Measurements from ENCODE around the gene TMEM185B.

DNA sequence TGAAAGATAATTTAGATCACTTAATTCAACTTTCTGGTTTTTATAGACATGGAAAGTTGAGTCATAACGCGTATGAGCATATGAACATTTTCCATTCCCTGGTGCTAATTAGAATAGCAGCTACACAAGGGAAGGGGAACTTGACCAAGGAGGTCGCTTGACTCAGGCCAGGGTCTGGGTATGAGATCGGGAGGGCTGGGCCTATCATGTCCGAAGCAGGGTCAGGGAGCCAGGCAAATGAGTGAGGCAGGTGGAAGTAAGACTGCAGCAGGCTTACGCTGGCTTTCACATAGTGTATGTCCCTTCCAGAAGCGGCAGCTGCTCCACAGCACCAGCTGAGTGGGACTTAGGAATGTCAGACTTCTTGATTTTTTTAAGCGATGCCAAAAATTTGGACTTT, 44.1 kb upstream of the TMEM185B start:
- TF ChIP-seq, protein P1, sequence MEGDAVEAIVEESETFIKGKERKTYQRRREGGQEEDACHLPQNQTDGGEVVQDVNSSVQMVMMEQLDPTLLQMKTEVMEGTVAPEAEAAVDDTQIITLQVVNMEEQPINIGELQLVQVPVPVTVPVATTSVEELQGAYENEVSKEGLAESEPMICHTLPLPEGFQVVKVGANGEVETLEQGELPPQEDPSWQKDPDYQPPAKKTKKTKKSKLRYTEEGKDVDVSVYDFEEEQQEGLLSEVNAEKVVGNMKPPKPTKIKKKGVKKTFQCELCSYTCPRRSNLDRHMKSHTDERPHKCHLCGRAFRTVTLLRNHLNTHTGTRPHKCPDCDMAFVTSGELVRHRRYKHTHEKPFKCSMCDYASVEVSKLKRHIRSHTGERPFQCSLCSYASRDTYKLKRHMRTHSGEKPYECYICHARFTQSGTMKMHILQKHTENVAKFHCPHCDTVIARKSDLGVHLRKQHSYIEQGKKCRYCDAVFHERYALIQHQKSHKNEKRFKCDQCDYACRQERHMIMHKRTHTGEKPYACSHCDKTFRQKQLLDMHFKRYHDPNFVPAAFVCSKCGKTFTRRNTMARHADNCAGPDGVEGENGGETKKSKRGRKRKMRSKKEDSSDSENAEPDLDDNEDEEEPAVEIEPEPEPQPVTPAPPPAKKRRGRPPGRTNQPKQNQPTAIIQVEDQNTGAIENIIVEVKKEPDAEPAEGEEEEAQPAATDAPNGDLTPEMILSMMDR (IDR thresholded peaks at IDR 0.05), result no peak
- TF ChIP-seq POLR2A (IDR thresholded peaks at IDR 0.05), result no peak

Data from thyroid gland (tissue), 4 donors.